Adrenal gland (tissue), 12 donors: ENCODE measurements around the gene LBHD2. TPM values are rescaled to one million over a fixed set of nuclear protein-coding genes. Genes with fewer than 3 reads are reported as not detected.

Source experiments
- DNase-seq, 7 donors: peaks; one replicate each; pipeline ENCODE4 v3.0.0-alpha.2; 2019 to 2020
- H3K27ac ChIP-seq, 5 donors: fragments of 200-600 bp; sonication (generic) in 4 of 5; 1 replicate in 3 of 5; 2 replicates in 2 of 5; pipeline versions ENCODE4 v1.5.1 to v1.8.0; 2016 to 2020; ENCODE audit warnings: mild to moderate bottlenecking in 1 of 5
- H3K27me3 ChIP-seq: fragments of 200-600 bp; 2 replicates; pipeline ENCODE4 v1.8.0; 2021
- H3K36me3 ChIP-seq, 2 donors: fragments of 200-600 bp; replicated peaks in 1 of 2; 1 replicate in 1 of 2; 2 replicates in 1 of 2; pipeline versions ENCODE4 v1.5.1 to v1.8.0; 2018 to 2022
- H3K4me1 ChIP-seq, 2 donors: fragments of 200-600 bp; replicated peaks in 1 of 2; 1 replicate in 1 of 2; 2 replicates in 1 of 2; pipeline versions ENCODE4 v1.5.1 to v1.8.0; 2018 to 2021
- H3K4me3 ChIP-seq, 4 donors: fragments of 200-600 bp; sonication (generic) in 3 of 4; one replicate each; pipeline ENCODE4 v1.5.1; 2016 to 2018
- H3K9me3 ChIP-seq, 3 donors: fragments of 200-600 bp; sonication (generic) in 1 of 3; replicated peaks in 1 of 3; 1 replicate in 2 of 3; 2 replicates in 1 of 3; pipeline versions ENCODE4 v1.5.1 to v1.8.0; 2016 to 2021
- POLR2A ChIP-seq, 2 donors: fragments of 450-650 bp; IDR thresholded peaks; one replicate each; pipeline ENCODE4 v1.6.1; 2017; ENCODE audit warnings: antibody characterized with exemption in 2 of 2, mild to moderate bottlenecking in 2 of 2, moderate library complexity in 1 of 2
- WGBS, 4 donors: extraction: QIAGEN DNeasy Blood & Tissue Kit in 2 of 4; methylation state at CpG; one replicate each; pipeline versions ENCODE4 v1.1.5 to v1.1.7; 2013 to 2017; 5-methylcytosine and 5-hydroxymethylcytosine counted together
- intact Hi-C, 2 donors: fragments of 100-400 bp; cut with DNase I; formaldehyde crosslinking; loops; one replicate each; pipeline versions ENCODE4 v1.14.1 to v1.15.0; 2022 to 2023
- polyA plus RNA-seq, 3 donors: library from polyadenylated mRNA; stranded (reverse); fragments of 200-250 nt in 2 of 3; fragments of 350-450 nt in 1 of 3; fragmentation: Illumina TruSeq in 1 of 3; extraction: RNeasy Lipid Tissue Mini Kit (QIAGEN cat#74804) in 1 of 3; gene quantifications; one replicate each; pipeline ENCODE4 v1.2.3, GENCODE V29; 2013 to 2014
- total RNA-seq, 9 donors: library from RNA; depleted of rRNA in 4 of 9; stranded (reverse); fragments of >200 nt in 4 of 9; fragments of 120-200 nt in 1 of 9; fragmentation: NEBNext Ultra II Directional in 1 of 9; extraction: Animal tissue kit (Norgen Biotek cat#: 25700) in 1 of 9; gene quantifications; one replicate each; pipeline versions ENCODE4 v1.1.0 to v1.2.4, GENCODE V29; 2013 to 2023
- TF ChIP-seq, protein P1 (sequence below), 6 experiments: fragments of 450-650 bp in 4 of 6; fragments of 200-600 bp in 2 of 6; sonication (generic) in 1 of 6; IDR thresholded peaks; 1 replicate in 5 of 6; 2 replicates in 1 of 6; pipeline versions ENCODE4 v1.5.1 to v1.8.0; 2016 to 2021; ENCODE audit warnings: antibody characterized with exemption in 6 of 6, mild to moderate bottlenecking in 2 of 6, moderate library complexity in 1 of 6
- donor health status: healthy with polysubstance abuse.
- donor health status: Bipolar disorder and iron deficiency.
- donor health status: DM: yes; HTN: yes; CAD: no.
- donor health status: DM: no; HTN: no; CAD: no.
- donor health status: DM: no; HTN: no; CAD: no.
- donor health status: DM: yes; HTN: yes; CAD: no.

The LBHD2 gene
- total and polyA plus RNA-seq, 12 donors, result 2.1 TPM; not detected in 11

DNA sequence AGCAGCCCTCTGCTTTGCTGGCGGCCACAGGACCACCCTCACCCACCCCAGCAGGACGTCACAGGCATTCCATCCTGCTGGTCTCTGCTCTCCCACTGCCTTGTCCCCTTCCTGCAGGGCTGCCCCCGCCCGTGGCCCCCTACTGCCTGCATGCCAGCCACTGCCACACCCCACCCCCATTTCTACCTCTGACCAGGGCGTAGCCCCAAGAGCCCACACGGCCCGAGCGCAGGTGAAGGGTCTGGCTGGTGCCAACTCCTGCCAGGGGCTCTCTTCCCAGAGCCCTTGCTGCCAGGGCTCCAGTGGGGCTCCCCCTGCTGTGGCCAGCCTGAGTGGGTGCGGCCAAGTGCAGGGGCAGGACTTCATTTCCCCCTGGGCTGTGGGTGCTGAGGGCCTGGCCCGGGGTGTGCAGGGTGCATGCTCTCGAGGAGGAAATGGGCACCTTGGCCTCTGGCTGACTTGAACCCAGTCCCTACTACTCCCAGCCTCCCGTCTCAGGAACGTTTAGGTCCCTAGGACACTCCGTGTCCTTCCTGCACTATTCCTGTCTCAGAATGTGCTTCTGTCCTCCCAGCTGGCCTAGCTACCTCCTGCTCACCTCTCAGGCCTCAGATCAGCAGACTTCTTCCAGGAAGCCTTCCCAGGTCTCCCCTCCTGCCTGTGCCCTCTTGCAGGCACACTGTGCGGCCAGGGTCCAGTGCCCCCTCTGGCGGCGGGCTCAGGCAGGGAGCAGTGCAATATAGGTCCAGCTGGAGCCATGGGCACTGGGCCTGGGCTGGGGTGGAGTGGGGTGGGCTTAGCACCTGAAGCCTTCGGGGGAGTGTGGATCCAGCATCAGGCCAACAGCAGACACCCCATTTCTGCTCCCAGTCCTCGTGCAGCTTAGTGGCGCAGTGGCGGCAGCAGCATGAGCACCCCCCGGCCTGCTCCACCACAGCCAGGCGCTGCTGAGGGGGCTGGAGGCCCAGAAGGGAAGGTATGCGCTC lies 1.4 kb downstream of the LBHD2 start:
- Histone ChIP-seq H3K4me1 (no peaks in the 10 kb centered on the region), H3K27me3 (peaks cover 19% of the 10 kb centered on the region), H3K4me3 (no peak overlapping the region), H3K36me3 (no peaks in the 10 kb centered on the region), H3K9me3 (no peaks in the 10 kb centered on the region), H3K27ac (no peak overlapping the region)
- DNase-seq, result no peak
- intact Hi-C loops, result loop anchor here in 1 of 2 donors (5.0 kb wide), 1 partner anchor 207 kb away; no protein-coding TSS in a partner anchor
- no peak for TF ChIP-seq POLR2A (IDR thresholded peaks at IDR 0.05)
- TF ChIP-seq, protein P1, sequence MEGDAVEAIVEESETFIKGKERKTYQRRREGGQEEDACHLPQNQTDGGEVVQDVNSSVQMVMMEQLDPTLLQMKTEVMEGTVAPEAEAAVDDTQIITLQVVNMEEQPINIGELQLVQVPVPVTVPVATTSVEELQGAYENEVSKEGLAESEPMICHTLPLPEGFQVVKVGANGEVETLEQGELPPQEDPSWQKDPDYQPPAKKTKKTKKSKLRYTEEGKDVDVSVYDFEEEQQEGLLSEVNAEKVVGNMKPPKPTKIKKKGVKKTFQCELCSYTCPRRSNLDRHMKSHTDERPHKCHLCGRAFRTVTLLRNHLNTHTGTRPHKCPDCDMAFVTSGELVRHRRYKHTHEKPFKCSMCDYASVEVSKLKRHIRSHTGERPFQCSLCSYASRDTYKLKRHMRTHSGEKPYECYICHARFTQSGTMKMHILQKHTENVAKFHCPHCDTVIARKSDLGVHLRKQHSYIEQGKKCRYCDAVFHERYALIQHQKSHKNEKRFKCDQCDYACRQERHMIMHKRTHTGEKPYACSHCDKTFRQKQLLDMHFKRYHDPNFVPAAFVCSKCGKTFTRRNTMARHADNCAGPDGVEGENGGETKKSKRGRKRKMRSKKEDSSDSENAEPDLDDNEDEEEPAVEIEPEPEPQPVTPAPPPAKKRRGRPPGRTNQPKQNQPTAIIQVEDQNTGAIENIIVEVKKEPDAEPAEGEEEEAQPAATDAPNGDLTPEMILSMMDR (IDR thresholded peaks at IDR 0.05), result no peak
- WGBS, 4 donors, result 77 to 81% (median 81%) methylated on average over 11 to 24 of the region's 24 CpGs

DNA sequence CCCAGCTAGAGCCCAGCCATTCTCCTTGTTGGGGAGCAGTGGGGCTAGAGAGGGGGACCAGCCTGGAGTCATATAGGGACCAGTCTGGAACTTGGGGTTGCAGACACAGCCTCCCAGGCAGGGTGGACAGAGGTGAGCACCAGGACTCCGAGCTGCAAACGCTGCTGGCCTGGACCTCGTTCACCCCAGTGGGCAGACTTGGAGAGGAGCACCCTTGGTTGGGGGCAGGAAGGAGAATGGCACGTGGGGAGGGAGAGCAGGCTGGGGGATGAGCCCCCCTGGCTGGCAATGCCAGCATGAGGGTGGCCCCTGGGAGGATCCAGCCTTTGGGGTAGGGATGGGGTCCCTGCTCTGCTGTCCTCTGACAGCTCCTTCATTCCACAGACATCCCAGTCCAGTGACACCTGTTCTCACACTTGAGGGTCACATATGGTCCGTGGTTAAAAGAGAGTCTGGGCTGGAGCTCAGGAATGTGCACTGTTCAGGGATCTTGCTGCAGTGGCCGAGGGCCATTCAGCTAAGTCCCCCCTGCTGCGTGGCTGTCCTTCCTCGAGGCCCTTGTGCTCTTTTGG lies 2.8 kb downstream of the LBHD2 start:
- no peak overlapping the region for H3K4me3 ChIP-seq
- H3K27me3 ChIP-seq, result peaks cover 19% of the 10 kb centered on the region
- H3K4me1 ChIP-seq, result peaks cover 0 to 9% of the 10 kb centered on the region in 2 donors
- WGBS, 4 donors, result 59 to 75% (median 59%) methylated on average over 2 to 8 of the region's 8 CpGs
- no peaks in the 10 kb centered on the region for H3K9me3 ChIP-seq
- no peaks in the 10 kb centered on the region for H3K36me3 ChIP-seq
- intact Hi-C loops, result loop anchor here in 1 of 2 donors (5.0 kb wide), 1 partner anchor 205 kb away; no protein-coding TSS in a partner anchor
- no peak for TF ChIP-seq POLR2A (IDR thresholded peaks at IDR 0.05)
- TF ChIP-seq, protein P1 (IDR thresholded peaks at IDR 0.05), result no peak
- H3K27ac ChIP-seq, result no peak overlapping the region
- DNase-seq, result no peak

- 48 to 58% (median 55%) methylated on average over 6 to 13 of the region's 13 CpGs; no CpG with 5 or more reads in 1 of the 4 donors for WGBS, 4 donors
- intact Hi-C loops, result loop anchor here in 1 of 2 donors (5.0 kb wide), 1 partner anchor 205 kb away; no protein-coding TSS in a partner anchor
- H3K4me3 ChIP-seq, result no peak overlapping the region
- peaks cover 19% of the 10 kb centered on the region for H3K27me3 ChIP-seq
- TF ChIP-seq, protein P1 (IDR thresholded peaks at IDR 0.05), result no peak
- TF ChIP-seq POLR2A (IDR thresholded peaks at IDR 0.05), result no peak
- no peaks in the 10 kb centered on the region for H3K9me3 ChIP-seq
- no peak for DNase-seq
- H3K36me3 ChIP-seq, result no peaks in the 10 kb centered on the region
- peaks cover 0 to 9% of the 10 kb centered on the region in 2 donors for H3K4me1 ChIP-seq
- no peak overlapping the region for H3K27ac ChIP-seq
Observed at GRCh38 chr14:103087343-103087835, 3.4 kb downstream of the LBHD2 start.

GRCh38 chr14:103088921-103089320 lies 4.9 kb downstream of the LBHD2 start:
- Histone ChIP-seq H3K4me1 (peaks cover 0 to 9% of the 10 kb centered on the region in 2 donors), H3K27me3 (peaks cover 17% of the 10 kb centered on the region), H3K4me3 (no peak overlapping the region), H3K36me3 (no peaks in the 10 kb centered on the region), H3K27ac (no peak overlapping the region), H3K9me3 (no peaks in the 10 kb centered on the region)
- TF ChIP-seq, protein P1 (IDR thresholded peaks at IDR 0.05), result no peak
- no peak for TF ChIP-seq POLR2A (IDR thresholded peaks at IDR 0.05)
- intact Hi-C loops, result loop anchor here in 1 of 2 donors (5.0 kb wide), 1 partner anchor 203 kb away; no protein-coding TSS in a partner anchor
- DNase-seq, result no peak
- WGBS, 4 donors, result 83 to 95% (median 93%) methylated on average over 4 to 6 of the region's 6 CpGs
